GM12865 (cell line): Measurements from ENCODE around the gene FTCDNL1.
A peak's percentile ranks its signal among the peaks of the same experiment; 100 is the strongest.

Source experiments
- DNase-seq: peaks from one replicate; pipeline ENCODE4 v3.0.0; 2010; ENCODE audit warnings: low read depth
- H3K4me3 ChIP-seq: 2 replicates; pipeline ENCODE4 v1.5.1; 2011; ENCODE audit warnings: mild to moderate bottlenecking, low read depth, low read length, control low read depth
- TF ChIP-seq, protein P1 (sequence below): IDR thresholded peaks from 2 replicates; pipeline ENCODE4 v1.5.1; 2011; ENCODE audit warnings: low read length, control low read depth, low read depth, inconsistent platforms; ENCODE audit not compliant: insufficient read depth; ENCODE audit errors: missing control alignments

Gene FTCDNL1

DNA sequence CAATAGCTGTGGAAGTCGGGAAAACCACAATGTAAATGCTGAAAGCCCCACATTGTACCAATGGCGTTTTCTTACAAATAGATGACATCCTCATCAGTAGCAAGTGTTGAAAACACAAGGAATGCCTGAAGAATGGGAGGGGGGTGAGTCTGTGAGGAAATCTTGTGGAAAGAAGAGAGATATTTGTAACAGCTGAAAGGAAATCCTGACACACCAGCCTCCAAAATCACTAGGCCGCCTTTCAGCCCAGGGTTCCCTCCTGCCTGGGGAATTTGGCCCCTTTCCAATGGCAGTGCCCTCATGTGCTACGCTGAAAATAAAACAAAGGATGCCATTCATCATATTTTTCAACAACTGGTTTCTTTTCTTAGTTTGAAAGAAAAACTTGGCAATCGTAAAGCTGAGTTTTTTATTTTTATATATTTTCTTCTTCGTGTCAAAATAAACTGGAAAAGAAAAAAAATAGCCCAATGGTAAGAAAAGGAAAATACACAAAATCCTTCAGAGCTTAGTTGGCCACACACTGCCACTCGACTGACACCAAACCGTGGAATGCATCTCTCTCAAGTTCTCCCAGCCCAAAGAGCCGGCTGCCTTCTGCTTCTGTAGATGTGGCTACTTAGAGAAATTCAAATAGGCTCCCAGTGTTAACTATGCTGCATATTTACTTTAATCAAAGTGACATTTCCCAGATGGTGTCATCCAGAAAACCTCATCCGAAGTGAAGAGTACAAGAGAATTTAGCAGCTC lies 52.0 kb downstream of the FTCDNL1 start:
- DNase-seq = no peak
- TF ChIP-seq, protein P1, sequence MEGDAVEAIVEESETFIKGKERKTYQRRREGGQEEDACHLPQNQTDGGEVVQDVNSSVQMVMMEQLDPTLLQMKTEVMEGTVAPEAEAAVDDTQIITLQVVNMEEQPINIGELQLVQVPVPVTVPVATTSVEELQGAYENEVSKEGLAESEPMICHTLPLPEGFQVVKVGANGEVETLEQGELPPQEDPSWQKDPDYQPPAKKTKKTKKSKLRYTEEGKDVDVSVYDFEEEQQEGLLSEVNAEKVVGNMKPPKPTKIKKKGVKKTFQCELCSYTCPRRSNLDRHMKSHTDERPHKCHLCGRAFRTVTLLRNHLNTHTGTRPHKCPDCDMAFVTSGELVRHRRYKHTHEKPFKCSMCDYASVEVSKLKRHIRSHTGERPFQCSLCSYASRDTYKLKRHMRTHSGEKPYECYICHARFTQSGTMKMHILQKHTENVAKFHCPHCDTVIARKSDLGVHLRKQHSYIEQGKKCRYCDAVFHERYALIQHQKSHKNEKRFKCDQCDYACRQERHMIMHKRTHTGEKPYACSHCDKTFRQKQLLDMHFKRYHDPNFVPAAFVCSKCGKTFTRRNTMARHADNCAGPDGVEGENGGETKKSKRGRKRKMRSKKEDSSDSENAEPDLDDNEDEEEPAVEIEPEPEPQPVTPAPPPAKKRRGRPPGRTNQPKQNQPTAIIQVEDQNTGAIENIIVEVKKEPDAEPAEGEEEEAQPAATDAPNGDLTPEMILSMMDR = no peak
- no peak overlapping the region for H3K4me3 ChIP-seq

DNA sequence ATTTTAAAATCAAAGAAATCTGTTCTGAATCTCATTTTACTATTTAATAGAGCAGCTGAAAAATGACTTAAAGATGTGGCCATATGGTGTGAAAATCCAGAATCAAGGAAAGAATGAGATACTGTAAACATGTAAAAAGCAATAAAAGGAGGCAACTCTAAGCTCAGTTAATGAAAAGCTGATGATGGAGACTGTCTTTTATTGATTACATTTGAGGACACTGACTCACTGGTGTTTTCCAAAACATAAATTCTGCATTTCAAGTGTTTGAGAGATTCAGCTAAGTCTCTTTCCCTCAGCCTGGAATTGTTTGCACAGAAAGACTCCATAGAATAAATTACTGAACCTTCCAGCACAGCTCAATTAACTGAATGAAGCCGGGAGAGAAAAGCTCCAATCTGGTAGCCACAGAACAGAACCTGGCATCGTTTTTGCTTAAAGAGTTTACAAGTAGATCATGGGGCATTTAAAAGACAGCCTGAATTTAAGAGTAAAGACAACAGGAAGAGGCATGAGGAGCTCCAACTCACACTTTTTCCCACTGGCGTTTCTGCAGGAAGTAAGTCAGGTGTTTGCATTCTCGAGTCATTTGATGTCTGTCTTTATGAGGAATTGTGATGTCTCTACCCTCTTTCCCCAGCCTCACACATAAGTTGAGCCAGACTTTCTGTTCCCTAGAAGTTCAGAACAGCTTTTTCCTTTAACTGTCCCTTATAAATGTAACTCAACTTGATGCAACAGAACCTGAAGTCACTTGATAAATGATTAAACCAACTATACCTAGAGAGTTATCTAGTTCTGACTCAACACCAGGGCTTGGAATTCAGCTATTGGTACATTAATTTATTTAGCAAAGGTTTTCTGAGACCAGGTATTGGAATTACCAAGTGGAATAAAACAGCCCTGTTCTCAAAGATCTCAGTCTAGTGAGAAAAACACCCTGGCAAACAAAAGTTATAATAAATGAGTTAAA lies 53.3 kb downstream of the FTCDNL1 start:
- no peak for DNase-seq
- H3K4me3 ChIP-seq = no peak overlapping the region
- TF ChIP-seq, protein P1 = no peak

- no peak for DNase-seq
- no peak overlapping the region for H3K4me3 ChIP-seq
- TF ChIP-seq, protein P1 = no peak
These were observed 58.6 kb downstream of the FTCDNL1 start for GRCh38 chr2:199792381-199792780.

- TF ChIP-seq, protein P1 = no peak
- DNase-seq = no peak
- H3K4me3 ChIP-seq = no peak overlapping the region
These were observed 59.7 kb downstream of the FTCDNL1 start for GRCh38 chr2:199791326-199791725.

GRCh38 chr2:199784512-199784911 lies 66.5 kb downstream of the FTCDNL1 start:
- DNase-seq = peak; percentile 14
- H3K4me3 ChIP-seq = no peak overlapping the region
- TF ChIP-seq, protein P1 = no peak

GRCh38 chr2:199779589-199779988 lies 71.4 kb downstream of the FTCDNL1 start:
- TF ChIP-seq, protein P1 = no peak
- DNase-seq = no peak
- no peak overlapping the region for H3K4me3 ChIP-seq
